Heart left ventricle (tissue), 13 donors: ENCODE measurements around the gene MYH11.

Experiments
- CTCF ChIP-seq, 12 donors: fragments of 200-600 bp; sonication (generic) in 4 of 12; IDR thresholded peaks; one replicate each; pipeline versions ENCODE4 v1.5.0 to v1.8.0; 2018 to 2022; ENCODE audit warnings: antibody characterized with exemption in 12 of 12, mild to moderate bottlenecking in 5 of 12
- POLR2A ChIP-seq, 2 donors: fragments of 450-650 bp; IDR thresholded peaks; one replicate each; pipeline ENCODE4 v1.6.1; 2017; ENCODE audit warnings: antibody characterized with exemption in 2 of 2, mild to moderate bottlenecking in 2 of 2, moderate library complexity in 2 of 2
- donor health status: ischemic (EF 13 %, LVEDD 7.1; RV severe dilation, severe dysfunction).
- donor health status: DM: no; HTN: yes; CAD: no.
- donor health status: DM: no; HTN: no; CAD: no.
- donor health status: ischemic (EF 25% LVEDD 6.9; RV normal size, moderate dysfunction).
- donor health status: ischemic (EF 25% LVEDD 5.7; RV mildly dilated, moderate dysfunction).
- donor health status: ischemic (EF 35%, LVEDD 5.7; RV mildly dilated, moderate dysfunction).
- donor health status: nonischemic (EF 11% LVEDD 7.7; RV severe dilation, severe dysfunction).
- donor health status: DM: yes; HTN: yes; CAD: no.
- donor health status: PGD.
- donor health status: ischemic (EF 29% LVEDD 5.4; RV normal size, mild dysfunction).
- donor health status: nonischemic (EF 23%, LVEDD 6.1; RV moderate dilation, normal function).

- TF ChIP-seq POLR2A (IDR thresholded peaks at IDR 0.05): no peak
- no peak for TF ChIP-seq CTCF (IDR thresholded peaks at IDR 0.05)
These were observed 1.2 kb downstream of the MYH11 start for GRCh38 chr16:15855704-15856003.
